CD4-positive, alpha-beta T cell treated with Interleukin-12 subunit alpha and Interleukin-12 subunit beta, for 1 hour (primary cell): ENCODE data around the gene INTS6L.
A peak's percentile ranks its signal among the peaks of the same experiment; 100 is the strongest.
"Not testable (repeated sequence)": the region's sequence is repeated elsewhere in the genome, so short reads cannot be mapped to it uniquely, and the experiment has no call there.

Source experiments
- DNase-seq: peaks from one replicate; pipeline ENCODE4 v3.0.0-alpha.2; 2020

The INTS6L gene

GRCh38 chrX:135528254-135528653, 7.8 kb downstream of the INTS6L start:
- DNase-seq, result no peak

- DNase-seq, result no peak
Measured at GRCh38 chrX:135528756-135529155, 8.3 kb downstream of the INTS6L start.

GRCh38 chrX:135530097-135530496, 9.6 kb downstream of the INTS6L start:
- no peak for DNase-seq

- no peak for DNase-seq
Measured at GRCh38 chrX:135531813-135532212, 11.4 kb downstream of the INTS6L start.

GRCh38 chrX:135535077-135535940, 14.8 kb downstream of the INTS6L start:
- DNase-seq, result no peak

GRCh38 chrX:135536877-135537276, 16.4 kb downstream of the INTS6L start:
- DNase-seq, result peak; percentile 28

GRCh38 chrX:135541351-135541750, 20.9 kb downstream of the INTS6L start:
- no peak for DNase-seq

GRCh38 chrX:135543172-135543571, 22.7 kb downstream of the INTS6L start:
- DNase-seq, result no peak

- DNase-seq, result peak; percentile 46
Measured at GRCh38 chrX:135543924-135544323, 23.5 kb downstream of the INTS6L start.

GRCh38 chrX:135544338-135544948, 24.0 kb downstream of the INTS6L start:
- no peak for DNase-seq

GRCh38 chrX:135547767-135548166, 27.3 kb downstream of the INTS6L start:
- no peak for DNase-seq

GRCh38 chrX:135549519-135549918, 29.1 kb downstream of the INTS6L start:
- DNase-seq, result no peak

- DNase-seq, result no peak
Measured at GRCh38 chrX:135556055-135556454, 35.6 kb downstream of the INTS6L start.

- no peak for DNase-seq
Measured at GRCh38 chrX:135557344-135557743, 36.9 kb downstream of the INTS6L start.

- DNase-seq, result no peak
Measured at GRCh38 chrX:135572436-135572835, 52.0 kb downstream of the INTS6L start.

- no peak for DNase-seq
Measured at GRCh38 chrX:135581496-135581895, 61.0 kb downstream of the INTS6L start.

- DNase-seq, result no peak
Measured at GRCh38 chrX:135585153-135585552, 64.7 kb downstream of the INTS6L start.

- DNase-seq, result no peak
Measured at GRCh38 chrX:135591871-135592270, 71.4 kb downstream of the INTS6L start.

- DNase-seq, result not testable (repeated sequence)
Measured at GRCh38 chrX:135594049-135594448, 73.6 kb downstream of the INTS6L start.

GRCh38 chrX:135594453-135594852, 74.0 kb downstream of the INTS6L start:
- not testable (repeated sequence) for DNase-seq

GRCh38 chrX:135595543-135595942, 75.1 kb downstream of the INTS6L start:
- DNase-seq, result no peak

- DNase-seq, result peak; percentile 42
Measured at GRCh38 chrX:135596495-135596894, 76.0 kb downstream of the INTS6L start.

GRCh38 chrX:135605906-135606305, 85.4 kb downstream of the INTS6L start:
- no peak for DNase-seq
